Frontal cortex (tissue), 4 donors: Measurements from ENCODE around the gene ZNF839. TPM values are rescaled to one million over a fixed set of nuclear protein-coding genes. Genes with fewer than 3 reads are reported as not detected.
"Not testable (repeated sequence)": the region's sequence is repeated elsewhere in the genome, so short reads cannot be mapped to it uniquely, and the experiment has no call there.

Experiments used
- DNase-seq, 2 donors: peaks; one replicate each; pipeline ENCODE4 v3.0.0; 2012; ENCODE audit warnings: low spot score in 2 of 2
- FAIRE-seq: peaks from 2 replicates; lab custom pipeline; 2012; peaks lifted over from hg19 to GRCh38; lab: Jason Lieb, UNC
- total RNA-seq: library from RNA; depleted of rRNA; stranded (reverse); fragments of >200 nt; gene quantifications from one replicate; pipeline ENCODE4 v1.2.3, GENCODE V29; 2014
- donor health status: control.
- donor health status: control.
- donor health status: control.

Gene ZNF839
- total RNA-seq, 1 donor from 2014 or later, result 12.6 TPM

DNA sequence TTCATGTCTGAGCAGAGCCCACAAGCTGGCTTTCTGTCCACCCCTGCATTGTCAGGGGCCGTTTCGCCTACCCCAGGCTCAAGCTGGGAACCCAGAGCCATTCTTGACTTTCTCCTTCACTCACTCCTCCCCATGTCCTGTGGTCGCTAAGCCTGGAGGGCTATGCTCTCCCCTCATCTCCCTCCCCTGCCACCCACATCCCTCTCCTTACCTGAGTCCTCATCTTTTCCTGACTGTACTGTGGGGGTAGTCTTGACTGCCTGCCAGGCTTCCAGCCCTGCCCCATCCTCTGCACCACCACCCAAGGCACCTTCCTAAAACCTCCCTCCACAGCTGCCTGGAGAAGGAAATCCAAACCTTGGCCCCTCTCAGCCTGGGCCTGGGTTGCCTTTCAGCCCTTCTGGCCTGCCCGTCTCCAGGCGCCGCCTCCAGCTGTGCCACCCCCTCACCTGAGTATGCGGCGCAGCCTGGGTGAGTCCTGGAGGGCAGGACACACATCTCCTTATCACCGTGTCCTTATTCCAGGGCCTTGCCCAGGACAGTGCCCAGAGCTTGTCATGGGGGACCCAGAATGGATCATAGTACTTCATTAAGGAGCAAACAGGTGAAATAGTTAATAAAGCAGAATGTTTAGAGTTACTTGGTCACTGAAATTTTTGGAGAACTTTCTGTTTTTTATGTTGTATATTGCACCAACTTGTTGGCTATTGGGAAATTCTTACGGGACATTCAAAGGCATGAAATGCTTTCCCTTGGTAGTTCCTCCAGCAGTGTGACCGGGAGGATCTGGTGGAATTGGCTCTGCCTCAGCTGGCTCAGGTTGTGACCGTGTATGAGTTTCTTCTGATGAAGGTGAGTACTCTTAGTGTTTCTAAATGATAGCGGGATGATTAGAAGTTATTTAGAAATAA is 14.5 kb downstream of the ZNF839 start:
- FAIRE-seq, result no peak
- DNase-seq, result no peak

GRCh38 chr14:102335163-102335562 is 15.6 kb downstream of the ZNF839 start:
- DNase-seq, result no peak
- no peak for FAIRE-seq

DNA sequence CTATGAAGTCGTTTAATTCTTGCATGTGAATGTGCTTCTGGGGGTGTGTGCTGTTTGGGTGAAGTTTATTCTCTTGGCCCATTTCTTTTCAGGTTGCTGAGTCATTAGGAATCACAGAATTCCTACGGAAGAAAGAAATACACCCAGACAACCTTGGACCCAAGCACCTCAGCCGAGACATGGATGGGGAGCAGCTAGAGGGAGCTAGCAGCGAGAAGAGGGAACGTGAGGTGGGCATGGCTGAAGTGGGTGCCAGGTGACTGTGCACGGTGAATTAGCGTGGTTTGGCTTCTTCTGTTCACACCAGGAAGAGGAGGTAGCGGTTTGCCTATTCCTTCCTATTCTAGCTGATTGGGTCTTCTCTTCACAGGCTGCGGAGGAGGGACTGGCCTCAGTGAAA is 19.2 kb downstream of the ZNF839 start:
- DNase-seq (no peak), FAIRE-seq (no peak)

DNA sequence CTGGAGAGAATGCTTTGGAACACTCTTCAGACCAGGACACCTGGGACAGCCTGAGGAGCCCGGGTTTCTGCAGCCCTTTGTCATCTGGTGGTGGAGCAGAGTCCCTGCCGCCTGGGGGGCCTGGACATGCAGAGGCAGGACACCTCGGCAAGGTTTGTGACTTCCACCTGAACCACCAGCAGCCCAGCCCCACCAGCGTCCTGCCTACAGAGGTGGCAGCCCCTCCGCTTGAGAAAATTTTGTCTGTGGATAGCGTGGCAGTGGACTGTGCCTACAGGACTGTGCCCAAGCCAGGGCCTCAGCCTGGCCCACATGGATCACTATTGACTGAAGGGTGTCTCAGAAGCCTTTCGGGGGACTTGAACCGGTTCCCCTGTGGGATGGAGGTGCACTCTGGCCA is 22.0 kb downstream of the ZNF839 start:
- DNase-seq (no peak), FAIRE-seq (no peak)

DNA sequence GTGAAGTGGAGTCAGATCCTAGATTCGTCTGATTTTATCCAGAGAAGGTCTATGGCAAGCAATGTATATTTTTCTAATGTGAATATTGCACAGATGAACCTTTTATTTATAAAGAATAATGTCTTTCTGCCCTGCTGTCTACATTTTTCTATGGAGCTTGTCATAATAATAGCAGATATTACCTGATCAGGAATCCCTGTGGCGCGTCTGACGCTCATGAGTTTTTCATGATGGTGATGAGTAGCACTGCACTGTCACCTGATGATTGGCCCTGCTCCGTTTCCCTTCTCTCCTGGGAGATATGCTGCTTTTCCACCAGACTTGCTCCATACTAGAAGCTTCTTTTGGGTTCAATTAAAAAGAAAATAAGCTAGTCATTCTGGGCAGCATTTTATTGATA is 22.7 kb downstream of the ZNF839 start:
- FAIRE-seq, result no peak
- DNase-seq, result no peak

DNA sequence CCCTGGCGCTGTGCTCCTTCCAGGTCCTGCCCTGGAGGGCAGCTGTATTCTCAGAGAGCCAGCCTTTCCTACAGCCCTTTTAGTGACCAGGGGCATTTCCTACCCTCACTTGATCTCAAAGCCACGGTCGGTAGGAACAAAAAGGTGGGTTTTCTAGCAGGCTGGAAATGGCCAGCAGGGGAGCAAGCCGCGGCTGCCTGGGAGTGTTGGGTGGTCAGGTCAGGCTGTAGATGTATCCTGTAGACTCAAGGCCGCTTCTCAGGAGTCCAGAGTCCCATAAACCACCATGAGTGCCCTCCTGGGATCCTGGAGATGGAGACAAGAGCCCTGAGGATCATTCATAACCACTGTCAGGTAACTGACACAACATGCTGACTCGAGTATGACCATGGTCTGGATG is 24.5 kb downstream of the ZNF839 start:
- DNase-seq (no peak), FAIRE-seq (no peak)

DNA sequence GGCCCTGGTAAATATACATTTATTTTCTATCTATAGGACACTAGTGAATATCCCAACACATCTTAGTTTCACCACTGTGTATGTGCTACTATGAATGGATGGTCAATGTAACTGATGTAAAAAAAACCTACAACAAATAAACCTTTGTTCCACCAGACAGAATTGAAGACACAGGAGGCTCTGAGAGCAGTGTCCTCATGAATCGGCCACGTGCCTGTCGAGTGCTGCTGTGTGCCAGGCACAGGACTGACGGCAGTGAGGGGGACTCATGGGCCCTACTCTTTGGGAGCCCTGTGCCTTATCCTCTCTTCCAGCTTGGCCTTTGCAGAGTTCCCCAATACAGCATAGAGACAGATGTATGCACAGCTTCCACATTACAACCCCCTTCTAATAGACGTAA is 24.9 kb downstream of the ZNF839 start:
- FAIRE-seq, result peak; percentile 90

DNA sequence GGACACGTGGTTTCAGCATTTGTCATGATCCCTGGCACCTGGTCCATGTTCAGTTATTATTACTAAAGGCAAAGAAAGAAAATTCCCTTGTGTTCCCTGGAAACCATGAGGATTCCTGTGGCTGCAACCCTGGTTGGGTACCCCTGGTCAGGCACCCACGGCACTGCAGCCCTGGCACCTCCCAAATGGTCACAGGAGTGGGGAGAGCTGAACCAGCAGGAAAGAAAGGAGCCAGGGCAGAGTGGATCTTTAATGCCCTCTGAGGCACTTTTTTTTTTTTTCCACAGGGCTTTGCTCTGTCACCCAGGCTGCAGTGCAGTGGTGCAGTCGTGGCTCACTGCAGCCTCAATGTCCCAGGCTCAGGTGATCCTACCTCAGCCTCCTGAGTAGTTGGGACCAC is 25.7 kb downstream of the ZNF839 start:
- DNase-seq, result no peak
- no peak for FAIRE-seq

More for the DNA sequence above, 24.9 kb downstream of the ZNF839 start:
- DNase-seq, result no peak

DNA sequence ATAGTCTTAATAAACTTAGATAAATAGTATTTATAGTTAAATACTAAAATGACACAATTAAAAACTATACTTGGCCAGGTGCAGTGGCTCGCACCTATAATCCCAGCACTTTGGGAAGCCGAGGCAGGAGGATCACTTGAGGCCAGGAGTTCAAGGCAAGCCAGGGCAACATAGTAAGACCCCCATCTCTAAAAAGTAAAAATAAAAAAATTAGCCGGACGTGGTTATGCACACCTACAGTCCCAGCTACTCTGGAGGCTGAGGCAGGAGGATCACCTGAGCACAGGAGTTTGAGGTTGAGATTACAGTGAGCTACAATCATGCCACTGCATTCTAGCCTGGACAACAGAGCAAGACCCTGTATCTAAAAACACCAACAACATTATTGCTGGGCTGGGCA is 27.1 kb downstream of the ZNF839 start:
- DNase-seq, result no peak
- FAIRE-seq, result no peak

DNA sequence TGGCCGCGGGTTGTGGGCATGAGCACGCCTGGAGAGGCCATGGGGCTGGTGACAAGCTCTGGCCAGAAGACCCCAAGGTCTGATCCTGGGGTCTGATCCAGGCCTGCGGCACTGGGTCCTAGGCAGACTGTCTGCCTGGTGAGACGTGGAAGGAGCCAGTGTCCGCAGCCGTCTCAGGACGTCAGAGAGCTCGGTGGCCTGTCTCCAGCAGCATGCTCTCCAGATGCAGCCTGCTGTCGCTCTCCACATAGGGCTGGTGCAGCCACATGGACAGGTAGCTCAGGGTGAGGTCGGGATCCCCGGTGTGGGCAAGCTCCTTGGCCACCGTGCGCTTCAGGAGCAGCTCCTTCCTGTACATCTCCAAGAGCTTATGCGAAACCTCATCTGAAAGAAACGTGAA is 28.8 kb downstream of the ZNF839 start:
- FAIRE-seq (no peak), DNase-seq (no peak)

DNA sequence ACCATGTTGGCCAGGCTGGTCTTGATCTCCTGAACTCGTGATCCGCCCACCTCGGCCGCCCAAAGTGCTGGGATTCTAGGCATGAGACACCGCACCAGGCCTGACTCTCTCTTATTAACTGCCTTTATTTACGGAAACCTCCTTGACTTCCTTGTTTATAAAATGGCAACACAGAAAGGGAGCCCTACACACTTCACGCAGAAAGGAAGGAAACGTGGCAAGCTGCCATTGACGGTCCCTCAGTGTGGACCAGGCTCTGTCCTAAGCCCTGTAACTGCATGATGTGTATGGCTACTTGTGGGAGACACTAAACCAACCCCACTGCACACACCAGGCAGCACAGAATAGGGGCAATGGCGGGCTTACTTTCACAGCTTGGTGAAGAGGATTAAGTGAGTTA is 31.5 kb downstream of the ZNF839 start:
- DNase-seq (no peak), FAIRE-seq (no peak)

- not testable (repeated sequence) for DNase-seq, FAIRE-seq
These were observed 32.0 kb downstream of the ZNF839 start for GRCh38 chr14:102351593-102351992.

DNA sequence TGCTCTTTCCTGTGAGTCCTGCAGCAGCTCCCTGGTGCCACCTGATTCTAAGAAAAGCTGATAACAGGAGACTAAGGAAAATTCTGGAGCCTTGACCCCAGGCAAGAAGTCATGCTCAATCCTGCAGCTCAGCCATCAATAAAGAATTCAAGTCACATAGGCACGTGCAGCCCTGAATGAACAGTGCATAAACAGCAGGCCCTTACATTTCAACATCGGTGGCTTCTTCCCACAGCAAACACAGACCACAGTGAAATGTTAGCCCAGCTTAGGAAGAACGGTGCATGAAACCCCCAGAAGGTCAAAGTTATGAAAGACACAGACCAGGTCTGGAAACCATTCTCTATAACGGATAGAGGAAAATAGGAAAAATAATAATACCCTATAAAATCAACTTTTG is 32.7 kb downstream of the ZNF839 start:
- DNase-seq, result no peak
- no peak for FAIRE-seq

DNA sequence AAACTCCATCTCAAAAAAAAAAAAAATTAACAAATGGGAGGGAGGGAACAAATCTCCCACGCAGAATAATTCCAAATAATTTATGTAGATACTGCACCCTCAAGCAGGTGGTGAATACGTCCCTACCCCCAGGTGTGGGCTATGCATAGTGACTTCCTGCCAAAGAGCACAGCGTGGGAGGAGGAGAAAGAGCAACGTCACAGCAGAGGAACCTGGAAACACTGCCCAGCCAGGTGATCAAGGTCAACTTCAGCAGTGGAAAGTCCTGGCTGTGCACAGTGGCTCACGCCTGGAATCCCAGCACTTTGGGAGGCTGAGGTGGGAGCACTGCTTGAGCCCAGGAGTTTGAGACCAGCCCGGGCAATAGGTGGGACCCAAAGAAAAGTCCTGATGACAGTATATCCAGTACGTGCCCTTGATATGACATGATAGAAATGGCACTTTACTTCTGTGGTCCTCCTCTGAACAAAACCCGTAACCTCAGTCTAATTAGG is 33.6 kb downstream of the ZNF839 start:
- no peak for DNase-seq
- no peak for FAIRE-seq

DNA sequence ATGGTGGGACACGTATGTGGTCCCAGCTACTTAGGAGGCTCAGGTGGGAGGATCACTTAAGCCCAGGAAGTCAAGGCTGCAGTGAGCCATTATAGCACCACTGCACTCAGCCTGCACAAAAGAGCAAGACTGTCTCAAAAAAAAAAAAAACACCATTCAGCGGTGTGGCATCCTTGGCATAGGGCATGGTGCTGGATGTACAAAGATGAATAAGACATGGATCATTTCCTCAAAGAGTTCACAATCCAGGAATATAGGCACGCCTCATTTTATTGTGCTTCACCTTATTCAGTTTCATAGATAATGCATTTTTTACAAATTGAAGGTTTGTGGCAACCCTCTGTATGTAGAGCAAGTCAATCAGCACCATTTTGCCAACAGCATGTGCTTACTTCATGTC is 36.7 kb downstream of the ZNF839 start:
- DNase-seq, result no peak
- no peak for FAIRE-seq

DNA sequence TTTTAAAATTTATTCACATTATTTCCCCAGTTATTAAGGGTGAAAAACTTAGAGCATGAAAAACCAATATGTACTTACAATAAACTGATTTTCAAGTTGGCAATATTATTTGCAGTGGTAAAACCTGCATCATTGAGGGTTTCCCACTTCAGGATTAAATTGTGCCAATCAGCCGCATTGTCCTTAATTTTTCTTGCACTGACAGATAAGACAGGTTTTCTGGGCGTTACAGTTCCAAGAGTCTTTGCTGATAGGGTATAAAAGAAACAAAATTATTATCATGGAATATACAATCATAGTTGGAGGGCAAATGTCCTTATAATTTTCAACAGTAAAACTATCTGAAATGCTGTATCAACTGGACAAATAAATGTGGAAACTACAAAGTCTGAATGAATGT is 39.8 kb downstream of the ZNF839 start:
- DNase-seq, result no peak
- no peak for FAIRE-seq

- FAIRE-seq (no peak), DNase-seq (no peak)
These were observed 40.8 kb downstream of the ZNF839 start for GRCh38 chr14:102360388-102360787.

DNA sequence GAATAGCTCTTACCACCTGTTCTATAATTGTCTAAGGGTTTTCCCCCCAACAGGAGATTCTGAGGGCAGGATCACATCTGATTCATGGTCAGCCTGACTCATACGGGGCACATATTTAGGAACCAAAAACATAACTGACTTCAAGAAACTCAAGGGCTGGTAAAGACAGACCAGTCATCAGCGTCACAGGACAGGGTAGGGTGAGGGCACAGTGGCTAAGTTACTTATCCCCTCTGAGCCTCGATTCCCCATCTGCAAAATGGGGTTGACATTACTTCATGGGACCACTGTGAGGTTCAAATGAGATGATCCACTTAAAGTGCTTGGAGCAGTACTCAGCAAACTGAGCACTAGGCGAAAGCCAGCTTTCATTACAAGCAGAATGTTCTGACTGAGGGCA is 42.5 kb downstream of the ZNF839 start:
- FAIRE-seq, result no peak
- peak in 1 of 2 donors; percentile 30 for DNase-seq

DNA sequence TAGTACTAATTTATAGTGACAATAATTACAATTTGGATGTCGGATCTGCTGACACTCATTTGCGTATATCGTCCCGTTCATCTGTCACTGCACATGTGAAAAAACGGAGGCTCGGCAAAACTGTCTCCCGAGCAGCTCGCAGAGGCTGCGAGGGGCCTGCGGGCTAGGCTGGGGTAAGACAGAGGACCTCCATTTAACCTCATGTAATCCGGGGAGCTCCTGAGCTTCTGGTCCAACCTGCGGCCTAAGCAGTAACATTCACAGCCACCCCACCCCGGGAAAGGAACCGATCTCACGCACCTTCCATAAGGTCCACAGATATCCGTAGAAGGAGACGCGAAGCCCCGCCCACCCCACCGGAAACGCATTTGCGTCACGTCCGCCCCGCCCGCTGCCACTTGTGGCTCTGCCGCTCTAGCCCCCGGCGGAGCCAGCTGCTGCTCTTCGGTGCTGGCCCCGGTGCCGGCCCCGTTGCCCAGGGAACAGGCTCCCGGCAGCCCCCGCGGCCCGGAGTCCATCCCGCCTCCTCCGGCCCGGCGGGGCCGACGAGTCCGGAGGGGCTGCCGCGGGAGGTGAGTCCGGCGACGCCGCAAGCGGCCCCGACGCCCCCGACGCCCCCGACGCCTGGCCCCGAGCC is 43.1 kb downstream of the ZNF839 start, which contains the start of the genes CINP and TECPR2:
Gene CINP, minus strand, starts transcription at position 346 of the 637 bp plus-strand sequence. Its CDS starts 39 bp downstream, at position 307.
Gene TECPR2, plus strand, starts transcription at position 397 of the 637 bp plus-strand sequence. CDS start 13,781 bp downstream, outside the sequence.
- FAIRE-seq, result no peak
- DNase-seq, result peak; percentile 91 to 92

DNA sequence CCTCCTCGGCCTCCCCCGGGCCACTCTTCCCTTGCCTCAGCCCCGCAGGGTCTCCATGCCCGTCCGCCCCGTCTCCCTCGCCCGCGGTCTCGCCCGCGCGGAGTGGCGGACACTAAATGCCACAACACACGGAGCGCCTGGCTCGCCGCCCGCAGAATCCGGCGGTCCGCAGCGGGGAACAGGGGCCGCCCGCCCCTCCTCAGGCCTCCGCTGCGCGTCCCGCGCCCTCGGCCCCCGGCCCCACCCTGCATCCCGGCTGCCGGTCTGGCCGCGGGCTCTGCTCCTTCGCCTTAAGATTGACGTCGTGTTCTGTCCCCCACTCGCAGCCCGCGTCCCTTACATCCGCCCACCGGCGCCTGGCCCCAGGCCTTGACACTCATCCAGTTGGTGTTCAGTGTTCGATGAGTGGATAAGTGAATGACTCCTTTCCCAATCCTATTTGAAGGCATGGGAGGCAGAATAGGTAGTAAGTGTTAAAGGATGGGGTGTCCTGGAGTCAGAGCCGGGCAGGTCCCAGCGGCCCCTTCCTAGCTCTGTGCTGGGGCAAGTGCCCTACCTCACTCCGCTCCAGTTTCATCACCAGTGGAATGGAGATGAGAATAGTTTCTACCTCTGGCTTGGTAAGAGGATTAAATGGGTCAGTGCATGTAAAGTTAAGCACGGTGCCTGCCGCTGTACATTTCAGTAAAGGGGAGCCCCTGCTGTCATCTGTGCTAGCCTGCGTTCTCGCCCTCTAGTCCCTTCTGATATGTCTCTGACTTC is 43.8 kb downstream of the ZNF839 start:
- DNase-seq (no peak), FAIRE-seq (no peak)
